Measurements from ENCODE around the gene DUSP1. TPM values are rescaled to one million over a fixed set of nuclear protein-coding genes. Genes with fewer than 3 reads are reported as not detected.
"Not testable (repeated sequence)": the region's sequence is repeated elsewhere in the genome, so short reads cannot be mapped to it uniquely, and the experiment has no call there.

The DUSP1 gene
- total RNA-seq, 2 experiments from 2014 or later, result 761 to 768 TPM

- H3K9me3 ChIP-seq (ENCODE audit: control insufficient read depth in 1 of 2, insufficient read depth in 1 of 2, low read length in 2 of 2), result no peaks in the 10 kb centered on the region
- no peak overlapping the region for H3K27ac ChIP-seq (ENCODE audit: low read depth in 1 of 2, low read length in 2 of 2)
- Mint-ChIP-seq H3K4me3 (no peak overlapping the region), H3K9me3 (no peaks in the 10 kb centered on the region), H3K27me3 (no peaks in the 10 kb centered on the region), H3K27ac (no peak overlapping the region), H3K36me3 (ENCODE audit: low read depth) (no peaks in the 10 kb centered on the region), H3K4me1 (ENCODE audit: low read depth) (no peaks in the 10 kb centered on the region)
- intact Hi-C loops (cut with DNase I, micrococcal nuclease), result no loop called here
- no peaks in the 10 kb centered on the region for H3K27me3 ChIP-seq (ENCODE audit: control insufficient read depth in 1 of 2, insufficient read depth in 2 of 2, low read length in 2 of 2)
- POLR2A ChIA-PET, result interaction anchor here (0.8 to 1.5 kb wide), 3 partner anchors 18 to 25 kb away, joined by 3 to 4 read pairs (median 4); no protein-coding TSS in a partner anchor
- CTCF ChIA-PET, result no interaction called here
- H3K4me1 ChIP-seq (ENCODE audit: insufficient read depth, low read length), result peaks cover 6% of the 10 kb centered on the region
- no peak for TF ChIP-seq CTCF (IDR thresholded peaks at IDR 0.05)
- H3K4me3 ChIP-seq (ENCODE audit: low read length), result no peak overlapping the region
- H3K36me3 ChIP-seq (ENCODE audit: insufficient read depth, low read length), result no peaks in the 10 kb centered on the region
- ATAC-seq (ENCODE audit: poor library complexity), result no peak
- DNase-seq, result no peak
These were observed 18.9 kb upstream of the DUSP1 start for GRCh38 chr5:172789687-172790495.

- Histone ChIP-seq H3K36me3 (ENCODE audit: insufficient read depth, low read length) (no peaks in the 10 kb centered on the region), H3K27me3 (ENCODE audit: control insufficient read depth in 1 of 2, insufficient read depth in 2 of 2, low read length in 2 of 2) (no peaks in the 10 kb centered on the region), H3K4me3 (ENCODE audit: low read length) (no peak overlapping the region), H3K27ac (ENCODE audit: low read depth in 1 of 2, low read length in 2 of 2) (no peak overlapping the region), H3K4me1 (ENCODE audit: insufficient read depth, low read length) (peaks cover 6% of the 10 kb centered on the region), H3K9me3 (ENCODE audit: control insufficient read depth in 1 of 2, insufficient read depth in 1 of 2, low read length in 2 of 2) (no peaks in the 10 kb centered on the region)
- H3K4me1 Mint-ChIP-seq (ENCODE audit: low read depth), result no peaks in the 10 kb centered on the region
- DNase-seq (no peak), ATAC-seq (ENCODE audit: poor library complexity) (no peak)
- H3K4me3 Mint-ChIP-seq, result no peak overlapping the region
- POLR2A ChIA-PET, result interaction anchor here (0.8 to 1.1 kb wide), 4 partner anchors 17 to 24 kb away, joined by 3 to 4 read pairs (median 4); partner anchors contain the start of gene DUSP1
- TF ChIP-seq CTCF (IDR thresholded peaks at IDR 0.05), result no peak
- H3K27me3 Mint-ChIP-seq, result no peaks in the 10 kb centered on the region
- intact Hi-C loops (cut with DNase I, micrococcal nuclease), result no loop called here
- H3K9me3 Mint-ChIP-seq, result no peaks in the 10 kb centered on the region
- CTCF ChIA-PET, result interaction anchor here (1.2 to 1.4 kb wide), 2 partner anchors 74 to 143 kb away, joined by 3 read pairs; no protein-coding TSS in a partner anchor
- H3K36me3 Mint-ChIP-seq (ENCODE audit: low read depth), result no peaks in the 10 kb centered on the region
- no peak overlapping the region for H3K27ac Mint-ChIP-seq
These were observed 18.0 kb upstream of the DUSP1 start for GRCh38 chr5:172788771-172789686.

DNA sequence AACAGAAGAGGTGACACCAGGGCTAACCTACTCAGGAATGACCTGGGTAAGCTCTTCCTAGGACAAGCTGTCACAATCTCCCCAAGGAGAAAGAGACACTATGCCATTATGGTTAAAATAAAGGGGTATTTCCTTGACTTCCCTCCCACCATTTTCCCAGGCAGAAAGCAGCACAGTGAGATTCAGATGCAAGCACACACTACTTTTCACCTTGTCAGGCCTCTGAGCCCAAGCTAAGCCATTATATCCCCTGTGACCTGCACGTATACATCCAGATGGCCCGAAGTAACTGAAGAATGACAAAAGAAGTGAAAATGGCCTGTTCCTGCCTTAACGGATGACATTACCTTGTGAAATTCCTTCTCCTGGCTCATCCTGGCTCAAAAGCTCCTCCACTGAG is 16.5 kb upstream of the DUSP1 start:
- H3K4me3 Mint-ChIP-seq; H3K27me3 Mint-ChIP-seq; CTCF ChIA-PET; H3K4me1 ChIP-seq (ENCODE audit: insufficient read depth, low read length); intact Hi-C loops (cut with DNase I, micrococcal nuclease); H3K4me1 Mint-ChIP-seq (ENCODE audit: low read depth); H3K27me3 ChIP-seq (ENCODE audit: control insufficient read depth in 1 of 2, insufficient read depth in 2 of 2, low read length in 2 of 2); H3K36me3 ChIP-seq (ENCODE audit: insufficient read depth, low read length); H3K4me3 ChIP-seq (ENCODE audit: low read length); H3K36me3 Mint-ChIP-seq (ENCODE audit: low read depth); H3K27ac Mint-ChIP-seq; H3K27ac ChIP-seq (ENCODE audit: low read depth in 1 of 2, low read length in 2 of 2); ATAC-seq (ENCODE audit: poor library complexity); H3K9me3 ChIP-seq (ENCODE audit: control insufficient read depth in 1 of 2, insufficient read depth in 1 of 2, low read length in 2 of 2); H3K9me3 Mint-ChIP-seq; DNase-seq: not testable (repeated sequence)
- POLR2A ChIA-PET, result interaction anchor here (0.8 kb wide), 1 partner anchor 15 kb away, joined by 3 read pairs; no protein-coding TSS in a partner anchor

Data from CD4-positive, alpha-beta T cell (primary cell).